Measurements from ENCODE around the gene DCLK3.

DNA sequence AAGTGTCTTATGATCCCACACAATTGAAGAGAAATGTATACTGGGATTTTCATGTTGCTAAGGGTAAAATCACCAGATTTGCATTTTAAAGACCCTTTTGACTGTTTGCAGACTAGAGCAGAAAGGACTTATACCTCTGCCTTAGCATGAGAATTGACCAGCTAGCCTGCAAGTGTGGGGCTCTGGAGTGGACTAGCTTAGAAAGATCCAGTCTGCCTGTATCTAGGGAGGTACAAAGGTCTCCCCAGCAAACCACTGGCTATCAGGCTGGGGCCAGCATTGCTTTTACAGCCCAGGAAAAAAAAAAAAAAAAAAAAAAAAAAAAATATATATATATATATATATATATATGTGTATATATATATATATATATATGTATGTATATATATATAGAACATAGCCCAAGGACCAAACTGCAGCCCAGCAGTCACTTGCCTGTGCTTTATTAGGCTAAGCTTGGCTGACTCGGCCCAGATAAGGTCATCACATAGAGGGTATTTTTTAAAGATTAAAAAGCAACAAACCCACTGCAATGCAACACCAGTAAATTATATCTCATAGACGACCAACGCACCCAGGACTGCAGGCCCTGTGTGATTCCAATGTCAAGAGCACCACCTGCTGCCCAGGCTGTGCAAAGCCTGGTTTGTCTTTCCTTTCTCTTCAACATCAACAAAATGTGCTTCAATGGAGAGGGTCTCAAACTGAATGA lies 63.7 kb downstream of the DCLK3 start:
- no peak for TF ChIP-seq POLR2A (IDR thresholded peaks at IDR 0.05)
- TF ChIP-seq, protein P1, sequence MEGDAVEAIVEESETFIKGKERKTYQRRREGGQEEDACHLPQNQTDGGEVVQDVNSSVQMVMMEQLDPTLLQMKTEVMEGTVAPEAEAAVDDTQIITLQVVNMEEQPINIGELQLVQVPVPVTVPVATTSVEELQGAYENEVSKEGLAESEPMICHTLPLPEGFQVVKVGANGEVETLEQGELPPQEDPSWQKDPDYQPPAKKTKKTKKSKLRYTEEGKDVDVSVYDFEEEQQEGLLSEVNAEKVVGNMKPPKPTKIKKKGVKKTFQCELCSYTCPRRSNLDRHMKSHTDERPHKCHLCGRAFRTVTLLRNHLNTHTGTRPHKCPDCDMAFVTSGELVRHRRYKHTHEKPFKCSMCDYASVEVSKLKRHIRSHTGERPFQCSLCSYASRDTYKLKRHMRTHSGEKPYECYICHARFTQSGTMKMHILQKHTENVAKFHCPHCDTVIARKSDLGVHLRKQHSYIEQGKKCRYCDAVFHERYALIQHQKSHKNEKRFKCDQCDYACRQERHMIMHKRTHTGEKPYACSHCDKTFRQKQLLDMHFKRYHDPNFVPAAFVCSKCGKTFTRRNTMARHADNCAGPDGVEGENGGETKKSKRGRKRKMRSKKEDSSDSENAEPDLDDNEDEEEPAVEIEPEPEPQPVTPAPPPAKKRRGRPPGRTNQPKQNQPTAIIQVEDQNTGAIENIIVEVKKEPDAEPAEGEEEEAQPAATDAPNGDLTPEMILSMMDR (IDR thresholded peaks at IDR 0.05) = peak; percentile 45 to 68 (median 64)

Data from tibial nerve (tissue), 3 donors.